ENCODE data around the gene PROM1. TPM values are rescaled to one million over a fixed set of nuclear protein-coding genes. Genes with fewer than 3 reads are reported as not detected.

The PROM1 gene
- total and polyA plus RNA-seq, 2 experiments from 2014 or later: 14.3 to 30.8 TPM

GRCh38 chr4:15988222-15988621 lies 95.6 kb downstream of the PROM1 start:
- Histone ChIP-seq H3K36me3 (replicated peaks; ENCODE audit: insufficient read depth, low read depth) (no peaks in the 10 kb centered on the region), H3K9me3 (ENCODE audit: low read depth) (no peaks in the 10 kb centered on the region), H3K4me1 (ENCODE audit: insufficient read depth) (no peaks in the 10 kb centered on the region), H3K4me3 (no peak overlapping the region), H2AFZ (no peak overlapping the region), H3K27ac (no peak overlapping the region), H3K79me2 (no peaks in the 10 kb centered on the region), H4K20me1 (ENCODE audit: insufficient read depth, poor library complexity, severe bottlenecking) (no peaks in the 10 kb centered on the region), H3K9me2 (replicated peaks; ENCODE audit: insufficient read depth) (no peaks in the 10 kb centered on the region), H3K27me3 (no peaks in the 10 kb centered on the region), H3K4me2 (no peak overlapping the region)
- no peak for DNase-seq (ENCODE audit: low spot score)
- TF ChIP-seq EZH2phosphoT487 (IDR thresholded peaks at IDR 0.05; ENCODE audit: low read depth, severe bottlenecking, unreplicated experiment): no peak
- no peak for TF ChIP-seq EZH2 (IDR thresholded peaks at IDR 0.05; ENCODE audit: borderline replicate concordance)
- TF ChIP-seq, protein P1, sequence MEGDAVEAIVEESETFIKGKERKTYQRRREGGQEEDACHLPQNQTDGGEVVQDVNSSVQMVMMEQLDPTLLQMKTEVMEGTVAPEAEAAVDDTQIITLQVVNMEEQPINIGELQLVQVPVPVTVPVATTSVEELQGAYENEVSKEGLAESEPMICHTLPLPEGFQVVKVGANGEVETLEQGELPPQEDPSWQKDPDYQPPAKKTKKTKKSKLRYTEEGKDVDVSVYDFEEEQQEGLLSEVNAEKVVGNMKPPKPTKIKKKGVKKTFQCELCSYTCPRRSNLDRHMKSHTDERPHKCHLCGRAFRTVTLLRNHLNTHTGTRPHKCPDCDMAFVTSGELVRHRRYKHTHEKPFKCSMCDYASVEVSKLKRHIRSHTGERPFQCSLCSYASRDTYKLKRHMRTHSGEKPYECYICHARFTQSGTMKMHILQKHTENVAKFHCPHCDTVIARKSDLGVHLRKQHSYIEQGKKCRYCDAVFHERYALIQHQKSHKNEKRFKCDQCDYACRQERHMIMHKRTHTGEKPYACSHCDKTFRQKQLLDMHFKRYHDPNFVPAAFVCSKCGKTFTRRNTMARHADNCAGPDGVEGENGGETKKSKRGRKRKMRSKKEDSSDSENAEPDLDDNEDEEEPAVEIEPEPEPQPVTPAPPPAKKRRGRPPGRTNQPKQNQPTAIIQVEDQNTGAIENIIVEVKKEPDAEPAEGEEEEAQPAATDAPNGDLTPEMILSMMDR (IDR thresholded peaks at IDR 0.05; ENCODE audit: poor library complexity): no peak
- WGBS (ENCODE audit: low lambda C conversion rate, missing lambda C conversion rate): 65% methylated on average over 1 of the region's 1 CpG

- 95% methylated on average over 5 of the region's 5 CpGs for WGBS (ENCODE audit: low lambda C conversion rate, missing lambda C conversion rate)
- TF ChIP-seq EZH2phosphoT487 (IDR thresholded peaks at IDR 0.05; ENCODE audit: low read depth, severe bottlenecking, unreplicated experiment): no peak
- TF ChIP-seq, protein P1 (IDR thresholded peaks at IDR 0.05; ENCODE audit: poor library complexity): no peak
- no peak for TF ChIP-seq EZH2 (IDR thresholded peaks at IDR 0.05; ENCODE audit: borderline replicate concordance)
Observed at GRCh38 chr4:15986907-15987306, 96.9 kb downstream of the PROM1 start.

GRCh38 chr4:15983610-15984009 lies 100.2 kb downstream of the PROM1 start:
- WGBS (ENCODE audit: low lambda C conversion rate, missing lambda C conversion rate): 82% methylated on average over 2 of the region's 2 CpGs
- no peaks in the 10 kb centered on the region for H3K9me2 ChIP-seq (replicated peaks; ENCODE audit: insufficient read depth)
- H3K36me3 ChIP-seq (replicated peaks; ENCODE audit: insufficient read depth, low read depth): no peaks in the 10 kb centered on the region
- no peak overlapping the region for H3K4me2 ChIP-seq
- DNase-seq (ENCODE audit: low spot score): no peak
- H4K20me1 ChIP-seq (ENCODE audit: insufficient read depth, poor library complexity, severe bottlenecking): no peaks in the 10 kb centered on the region
- H3K4me1 ChIP-seq (ENCODE audit: insufficient read depth): no peaks in the 10 kb centered on the region
- no peak for TF ChIP-seq EZH2phosphoT487 (IDR thresholded peaks at IDR 0.05; ENCODE audit: low read depth, severe bottlenecking, unreplicated experiment)
- TF ChIP-seq, protein P1 (IDR thresholded peaks at IDR 0.05; ENCODE audit: poor library complexity): no peak
- TF ChIP-seq EZH2 (IDR thresholded peaks at IDR 0.05; ENCODE audit: borderline replicate concordance): no peak
- no peak overlapping the region for H3K27ac ChIP-seq
- no peak overlapping the region for H3K4me3 ChIP-seq
- H2AFZ ChIP-seq: no peak overlapping the region
- H3K79me2 ChIP-seq: no peaks in the 10 kb centered on the region
- H3K9me3 ChIP-seq (ENCODE audit: low read depth): no peaks in the 10 kb centered on the region
- H3K27me3 ChIP-seq: no peaks in the 10 kb centered on the region

More at GRCh38 chr4:15986907-15987306, 96.9 kb downstream of the PROM1 start:
- H3K27me3 ChIP-seq: no peaks in the 10 kb centered on the region
- H3K4me2 ChIP-seq: no peak overlapping the region
- no peaks in the 10 kb centered on the region for H3K36me3 ChIP-seq (replicated peaks; ENCODE audit: insufficient read depth, low read depth)
- no peak overlapping the region for H2AFZ ChIP-seq
- no peaks in the 10 kb centered on the region for H4K20me1 ChIP-seq (ENCODE audit: insufficient read depth, poor library complexity, severe bottlenecking)
- H3K79me2 ChIP-seq: no peaks in the 10 kb centered on the region
- no peaks in the 10 kb centered on the region for H3K9me2 ChIP-seq (replicated peaks; ENCODE audit: insufficient read depth)
- H3K4me3 ChIP-seq: no peak overlapping the region
- H3K9me3 ChIP-seq (ENCODE audit: low read depth): no peaks in the 10 kb centered on the region
- no peak for DNase-seq (ENCODE audit: low spot score)
- no peaks in the 10 kb centered on the region for H3K4me1 ChIP-seq (ENCODE audit: insufficient read depth)
- H3K27ac ChIP-seq: no peak overlapping the region
